Measurements from ENCODE around the gene GPR89A. TPM values are rescaled to one million over a fixed set of nuclear protein-coding genes. Genes with fewer than 3 reads are reported as not detected.

The GPR89A gene
- total RNA-seq: 18.5 and 21.6 TPM in 2 replicates

GRCh38 chr1:145607833-145608733 is at the start of gene GPR89A:
GPR89A (plus strand) TSS chr1:145607988; CDS start chr1:145608134, 146 bp downstream.

GRCh38 chr1:145707183-145707867 is 99.5 kb downstream of the GPR89A start, which contains the start of gene PDZK1:
PDZK1 (minus strand) TSS chr1:145707368; CDS start chr1:145688021, 19,347 bp downstream.

GRCh38 chr1:145719230-145720079 is 111.7 kb downstream of the GPR89A start, which contains the start of gene CD160:
CD160 (plus strand) TSS chr1:145719499; CDS start chr1:145728328, 8,829 bp downstream.

Other genes starting within 250 kb of the GPR89A start
- gene NBPF20, start 182.4 kb upstream of the GPR89A start, total RNA-seq: 4.8 and 10.0 TPM in 2 replicates
- gene PDZK1, start 99.4 kb downstream of the GPR89A start, total RNA-seq: 0.23 and 0.33 TPM in 2 replicates
- gene CD160, start 111.5 kb downstream of the GPR89A start, total RNA-seq: not detected in 2 replicates
- gene RNF115, start 216.1 kb downstream of the GPR89A start, total RNA-seq: 11.9 and 12.2 TPM in 2 replicates
- gene POLR3C, start 216.2 kb downstream of the GPR89A start, total RNA-seq: 22.6 and 24.9 TPM in 2 replicates
- 1.4 and 2.9 TPM in 2 replicates for gene NUDT17, start 237.6 kb downstream of the GPR89A start, total RNA-seq

All from smooth muscle cell of the pulmonary artery (primary cell).